H1 (cell line): ENCODE measurements around the gene HTRA1. TPM values are rescaled to one million over a fixed set of nuclear protein-coding genes. Genes with fewer than 3 reads are reported as not detected.

Source experiments
- CTCF ChIA-PET: fragments of 300-600 bp; sonication (Branson Sonifier 250); formaldehyde crosslinking; loops from one replicate; lab custom pipeline; 2021; ENCODE audit not compliant: partially characterized antibody; lab: Charles Lee
- POLR2A ChIA-PET: fragments of 300-600 bp; sonication (Branson Sonifier 250); formaldehyde crosslinking; loops from one replicate; lab custom pipeline; 2021; ENCODE audit warnings: inconsistent platforms; ENCODE audit not compliant: partially characterized antibody; lab: Charles Lee
- DNase-seq, 2 experiments: peaks; one replicate each; pipeline versions ENCODE4 v3.0.0 to v3.0.0-alpha.2; 2010 to 2022; ENCODE audit warnings: low spot score in 2 of 2, low read depth in 1 of 2, mixed read lengths in 1 of 2
- FAIRE-seq: peaks from 2 replicates; lab custom pipeline; 2011; peaks lifted over from hg19 to GRCh38; lab: Jason Lieb, UNC
- H2AFZ ChIP-seq: 2 replicates; pipeline ENCODE4 v1.8.1; 2012; ENCODE audit warnings: low read length, inconsistent platforms
- H2AK5ac ChIP-seq: 2 replicates; pipeline ENCODE4 v1.6.1; 2013; ENCODE audit warnings: low read depth, low read length
- H2BK120ac ChIP-seq: replicated peaks from 2 replicates; pipeline ENCODE3; 2013; ENCODE audit warnings: low read depth, low read length, inconsistent platforms
- H2BK12ac ChIP-seq: 2 replicates; pipeline ENCODE4 v1.6.1; 2013; ENCODE audit warnings: low read depth, low read length
- H2BK15ac ChIP-seq: 2 replicates; pipeline ENCODE4 v1.6.1; 2013; ENCODE audit warnings: low read length
- H2BK20ac ChIP-seq: 2 replicates; pipeline ENCODE4 v1.6.1; 2013; ENCODE audit warnings: low read length
- H2BK5ac ChIP-seq: 2 replicates; pipeline ENCODE4 v1.6.1; 2013; ENCODE audit warnings: low read depth, low read length
- H3K14ac ChIP-seq: 2 replicates; pipeline ENCODE4 v1.6.1; 2013; ENCODE audit warnings: inconsistent platforms; ENCODE audit not compliant: insufficient read length
- H3K18ac ChIP-seq: 2 replicates; pipeline ENCODE4 v1.6.1; 2013; ENCODE audit warnings: low read length; ENCODE audit errors: extremely low read depth
- H3K23ac ChIP-seq: 2 replicates; pipeline ENCODE4 v1.6.1; 2013; ENCODE audit warnings: inconsistent platforms; ENCODE audit not compliant: insufficient read length
- H3K23me2 ChIP-seq: 2 replicates; pipeline ENCODE4 v1.6.1; 2013; ENCODE audit warnings: low read depth, low read length
- H3K27ac ChIP-seq: 2 replicates; pipeline ENCODE4 v1.6.1; 2011; ENCODE audit warnings: low read depth, low read length, inconsistent platforms
- H3K27me3 ChIP-seq, 4 experiments: replicated peaks in 1 of 4; 1 replicate in 1 of 4; 2 replicates in 3 of 4; pipeline versions ENCODE4 v1.6.1 to v1.8.1; 2011 to 2013; ENCODE audit warnings: low read length in 3 of 4, mild to moderate bottlenecking in 3 of 4, inconsistent platforms in 2 of 4, mixed read lengths in 2 of 4, moderate library complexity in 1 of 4; ENCODE audit not compliant: control insufficient read depth in 3 of 4, insufficient read depth in 3 of 4; ENCODE audit errors: extremely low read depth in 1 of 4
- H3K36me3 ChIP-seq, 4 experiments: 2 replicates each; pipeline versions ENCODE4 v1.6.1 to v1.8.1; 2011 to 2013; ENCODE audit warnings: mild to moderate bottlenecking in 4 of 4, low read length in 3 of 4, moderate library complexity in 2 of 4, control low read depth in 1 of 4, inconsistent platforms in 1 of 4; ENCODE audit not compliant: insufficient read depth in 4 of 4, control insufficient read depth in 2 of 4
- H3K4ac ChIP-seq: replicated peaks from 2 replicates; pipeline ENCODE3; 2013; ENCODE audit warnings: low read length, low read depth, mixed read lengths, inconsistent platforms; ENCODE audit not compliant: insufficient read length
- H3K4me1 ChIP-seq, 4 experiments: replicated peaks in 1 of 4; 1 replicate in 1 of 4; 2 replicates in 3 of 4; pipeline versions ENCODE4 v1.6.1 to v1.8.1; 2011 to 2013; ENCODE audit warnings: low read length in 3 of 4, inconsistent platforms in 2 of 4, mixed read lengths in 1 of 4; ENCODE audit not compliant: insufficient read depth in 4 of 4, control insufficient read depth in 3 of 4
- H3K4me2 ChIP-seq, 2 experiments: 2 replicates each; pipeline versions ENCODE4 v1.6.1 to v1.8.1; 2011 to 2013; ENCODE audit warnings: low read depth in 2 of 2, low read length in 2 of 2, control low read depth in 1 of 2, inconsistent platforms in 1 of 2, mild to moderate bottlenecking in 1 of 2; ENCODE audit not compliant: insufficient read depth in 1 of 2
- H3K4me3 ChIP-seq, 4 experiments: fragments of 200-600, 300-600 bp in 1 of 4; sonication (generic), shearing (Covaris generic), sonication (Bioruptor Twin) in 1 of 4; 2 replicates each; pipeline versions ENCODE4 v1.5.1 to v1.8.1; 2011 to 2016; ENCODE audit warnings: low read length in 4 of 4, low read depth in 3 of 4, control low read depth in 2 of 4, inconsistent platforms in 2 of 4, mild to moderate bottlenecking in 2 of 4, mixed read lengths in 1 of 4, moderate library complexity in 1 of 4; ENCODE audit not compliant: insufficient read depth in 2 of 4; ENCODE audit errors: extremely low read depth in 1 of 4
- H3K56ac ChIP-seq: replicated peaks from 2 replicates; pipeline ENCODE3; 2013; ENCODE audit warnings: low read depth, mild to moderate bottlenecking, mixed read lengths, low read length, inconsistent platforms; ENCODE audit not compliant: insufficient read length
- H3K79me1 ChIP-seq: 2 replicates; pipeline ENCODE4 v1.6.1; 2013; ENCODE audit warnings: low read depth, low read length, control low read depth
- H3K79me2 ChIP-seq, 2 experiments: 2 replicates each; pipeline versions ENCODE4 v1.6.1 to v1.8.1; 2012 to 2013; ENCODE audit warnings: low read length in 2 of 2, mild to moderate bottlenecking in 2 of 2, inconsistent platforms in 1 of 2; ENCODE audit not compliant: insufficient read depth in 2 of 2, control insufficient read depth in 1 of 2
- H3K9ac ChIP-seq, 4 experiments: replicated peaks in 1 of 4; 1 replicate in 1 of 4; 2 replicates in 3 of 4; pipeline versions ENCODE4 v1.6.1 to v1.8.1; 2011 to 2013; ENCODE audit warnings: low read depth in 3 of 4, low read length in 3 of 4, control low read depth in 2 of 4, mild to moderate bottlenecking in 2 of 4, moderate library complexity in 2 of 4, inconsistent platforms in 1 of 4; ENCODE audit errors: extremely low read depth in 1 of 4
- H3K9me3 ChIP-seq, 2 experiments: 2 replicates each; pipeline versions ENCODE4 v1.6.1 to v1.8.1; 2012 to 2013; ENCODE audit warnings: mild to moderate bottlenecking in 2 of 2, moderate library complexity in 2 of 2, control low read depth in 1 of 2, inconsistent platforms in 1 of 2, low read depth in 1 of 2, low read length in 1 of 2, mixed read lengths in 1 of 2; ENCODE audit not compliant: insufficient read depth in 2 of 2
- H4K20me1 ChIP-seq, 2 experiments: replicated peaks in 1 of 2; 2 replicates each; pipeline versions ENCODE3 to v1.8.1; 2011 to 2013; ENCODE audit warnings: inconsistent platforms in 2 of 2, low read length in 2 of 2, mild to moderate bottlenecking in 1 of 2; ENCODE audit not compliant: insufficient read depth in 2 of 2, control insufficient read depth in 1 of 2
- H4K5ac ChIP-seq: 2 replicates; pipeline ENCODE4 v1.6.1; 2013; ENCODE audit warnings: low read length, low read depth, mixed read lengths, inconsistent platforms; ENCODE audit not compliant: insufficient read length
- H4K8ac ChIP-seq: 2 replicates; pipeline ENCODE4 v1.8.0; 2013; ENCODE audit warnings: mild to moderate bottlenecking, moderate library complexity, low read length, inconsistent platforms; ENCODE audit not compliant: insufficient read depth; ENCODE audit errors: extremely low read depth
- H4K91ac ChIP-seq: replicated peaks from 2 replicates; pipeline ENCODE3; 2013; ENCODE audit warnings: low read length, mixed read lengths, inconsistent platforms; ENCODE audit not compliant: insufficient read length
- ASH2L ChIP-seq: fragments of 200-600, 300-600 bp; sonication (generic); IDR thresholded peaks from one replicate; pipeline ENCODE4 v1.7.1; 2017; ENCODE audit warnings: low read length
- ATF2 ChIP-seq: IDR thresholded peaks from 2 replicates; pipeline ENCODE4 v1.6.1; 2012; ENCODE audit warnings: low read length, inconsistent platforms
- CEBPB ChIP-seq: IDR thresholded peaks from 2 replicates; pipeline ENCODE4 v1.6.1; 2012; ENCODE audit warnings: low read depth, low read length
- E2F6 ChIP-seq: IDR thresholded peaks from 2 replicates; pipeline ENCODE4 v1.6.1; 2012; ENCODE audit warnings: inconsistent platforms
- POU5F1 ChIP-seq: IDR thresholded peaks from 2 replicates; pipeline ENCODE4 v1.6.1; 2011; ENCODE audit warnings: low read depth, mild to moderate bottlenecking, low read length, moderate library complexity
- RFX5 ChIP-seq: IDR thresholded peaks from 2 replicates; pipeline ENCODE4 v1.6.1; 2011; ENCODE audit warnings: low read depth, low read length, improper control_type of control experiment, borderline replicate concordance
- SIRT6 ChIP-seq: IDR thresholded peaks from one replicate; pipeline ENCODE4 v1.7.1; 2012; ENCODE audit warnings: low read length, inconsistent platforms
- SP1 ChIP-seq: IDR thresholded peaks from 2 replicates; pipeline ENCODE4 v1.6.1; 2011; ENCODE audit warnings: low read depth, low read length
- SP2 ChIP-seq: IDR thresholded peaks from 2 replicates; pipeline ENCODE4 v1.6.1; 2012; ENCODE audit warnings: mild to moderate bottlenecking, low read length, inconsistent platforms
- TAF1 ChIP-seq: IDR thresholded peaks from 2 replicates; pipeline ENCODE4 v1.6.1; 2011; ENCODE audit warnings: mild to moderate bottlenecking, low read depth, low read length
- YY1 ChIP-seq: IDR thresholded peaks from 2 replicates; pipeline ENCODE4 v1.6.1; 2011; ENCODE audit warnings: low read depth, mild to moderate bottlenecking, low read length
- WGBS, 2 experiments: shearing (Covaris generic) in 1 of 2; methylation state at CpG; one replicate each; pipeline versions ENCODE4 v1.1.6 to v1.1.7; 2013 to 2015; ENCODE audit warnings: low lambda C conversion rate in 2 of 2, mixed read lengths in 2 of 2, inconsistent platforms in 1 of 2, low coverage in 1 of 2, missing lambda C conversion rate in 1 of 2; ENCODE audit not compliant: insufficient replicate concordance in 2 of 2, insufficient coverage in 1 of 2, insufficient read length in 1 of 2; ENCODE audit errors: extremely low coverage in 1 of 2, missing lambda C conversion rate in 1 of 2; 5-methylcytosine and 5-hydroxymethylcytosine counted together
- polyA plus RNA-seq, 7 experiments: library from polyadenylated mRNA; depleted of rRNA in 3 of 7; stranded (reverse) in 5 of 7; unstranded in 2 of 7; fragments of >200 nt in 5 of 7; fragments of 200-250 nt in 2 of 7; gene quantifications; 1 replicate in 5 of 7; 2 replicates in 1 of 7; 4 replicates in 1 of 7; pipeline versions ENCODE4 v1.2.1 to v1.2.3, GENCODE V29; 2011 to 2013; ENCODE audit warnings: missing spikeins in 2 of 7, mixed read lengths in 2 of 7
- total RNA-seq: library from RNA; stranded (reverse); fragmentation: NEBNext Ultra II Directional; extraction: Animal tissue kit (Norgen Biotek cat#: 25700); gene quantifications from 2 replicates; pipeline ENCODE4 v1.2.1, GENCODE V29; 2021

The HTRA1 gene
- total and polyA plus RNA-seq, 2 of the 8 experiments (the other 6 are each of a cell fraction or from before 2014, with no cell fraction given): 15.8 to 20.1 TPM

- Histone ChIP-seq H3K36me3 (no peaks in the 10 kb centered on the region), H4K91ac (no peak overlapping the region), H3K4me2 (no peak overlapping the region), H3K9ac (no peak overlapping the region), H2AFZ (no peak overlapping the region), H3K23ac (no peak overlapping the region), H3K4ac (no peak overlapping the region), H3K27me3 (no peaks in the 10 kb centered on the region), H2BK12ac (no peak overlapping the region), H2AK5ac (no peak overlapping the region), H3K14ac (no peak overlapping the region), H2BK120ac (no peak overlapping the region), H3K18ac (no peak overlapping the region), H3K4me3 (no peak overlapping the region), H3K9me3 (no peaks in the 10 kb centered on the region), H4K20me1 (peaks cover 0 to 2% of the 10 kb centered on the region in 2 experiments), H3K79me2 (no peaks in the 10 kb centered on the region), H2BK5ac (no peak overlapping the region), H4K5ac (no peak overlapping the region), H4K8ac (no peak overlapping the region), H2BK20ac (no peak overlapping the region), H3K4me1 (peaks cover 1 to 6% (median 2%) of the 10 kb centered on the region in 4 experiments; a peak in 6 of 7 replicates), H3K56ac (no peak overlapping the region), H3K79me1 (no peaks in the 10 kb centered on the region; the same call in 1 of the 2 replicates), H3K23me2 (no peaks in the 10 kb centered on the region), H2BK15ac (no peak overlapping the region), H3K27ac (no peak overlapping the region)
- ChIA-PET CTCF (interaction anchor here (1.9 kb wide), 1 partner anchor 96 kb away, joined by 8 read pairs; no protein-coding TSS in a partner anchor), POLR2A (no interaction called here)
- no peak for FAIRE-seq
- WGBS, 2 experiments: 85% methylated on average over 4 of the region's 4 CpGs; no CpG with 5 or more reads in 1 of the 2 experiments
- DNase-seq: no peak
- no peak for TF ChIP-seq CEBPB
- no peak for TF ChIP-seq ATF2
- no peak for TF ChIP-seq SP2
- no peak for TF ChIP-seq SP1
- TF ChIP-seq POU5F1: no peak
- no peak for TF ChIP-seq RFX5
- no peak for TF ChIP-seq YY1
- no peak for TF ChIP-seq E2F6
- no peak for TF ChIP-seq SIRT6
- TF ChIP-seq TAF1: no peak
- no peak for TF ChIP-seq ASH2L
Measured at GRCh38 chr10:122469848-122470247, 8.5 kb downstream of the HTRA1 start.
